Astrocyte of the spinal cord (primary cell): Measurements from ENCODE around the gene SMIM24.

Experiments used
- DNase-seq: peaks from one replicate; pipeline ENCODE4 v3.0.0; 2011; ENCODE audit warnings: low read depth, low spot score
- H3K4me3 ChIP-seq: 2 replicates; pipeline ENCODE4 v1.5.1; 2011; ENCODE audit warnings: low read depth, mild to moderate bottlenecking, low read length, moderate library complexity
- in situ Hi-C: cut with HindIII; loops from 2 replicates; pipeline ENCODE4 v1.10.0; 2017; ENCODE audit warnings: low sequenced_read_pairs
- TF ChIP-seq, protein P1 (sequence below): IDR thresholded peaks from 2 replicates; pipeline ENCODE4 v1.5.1; 2012; ENCODE audit warnings: low read depth, mild to moderate bottlenecking, low read length, inconsistent platforms

Gene SMIM24

DNA sequence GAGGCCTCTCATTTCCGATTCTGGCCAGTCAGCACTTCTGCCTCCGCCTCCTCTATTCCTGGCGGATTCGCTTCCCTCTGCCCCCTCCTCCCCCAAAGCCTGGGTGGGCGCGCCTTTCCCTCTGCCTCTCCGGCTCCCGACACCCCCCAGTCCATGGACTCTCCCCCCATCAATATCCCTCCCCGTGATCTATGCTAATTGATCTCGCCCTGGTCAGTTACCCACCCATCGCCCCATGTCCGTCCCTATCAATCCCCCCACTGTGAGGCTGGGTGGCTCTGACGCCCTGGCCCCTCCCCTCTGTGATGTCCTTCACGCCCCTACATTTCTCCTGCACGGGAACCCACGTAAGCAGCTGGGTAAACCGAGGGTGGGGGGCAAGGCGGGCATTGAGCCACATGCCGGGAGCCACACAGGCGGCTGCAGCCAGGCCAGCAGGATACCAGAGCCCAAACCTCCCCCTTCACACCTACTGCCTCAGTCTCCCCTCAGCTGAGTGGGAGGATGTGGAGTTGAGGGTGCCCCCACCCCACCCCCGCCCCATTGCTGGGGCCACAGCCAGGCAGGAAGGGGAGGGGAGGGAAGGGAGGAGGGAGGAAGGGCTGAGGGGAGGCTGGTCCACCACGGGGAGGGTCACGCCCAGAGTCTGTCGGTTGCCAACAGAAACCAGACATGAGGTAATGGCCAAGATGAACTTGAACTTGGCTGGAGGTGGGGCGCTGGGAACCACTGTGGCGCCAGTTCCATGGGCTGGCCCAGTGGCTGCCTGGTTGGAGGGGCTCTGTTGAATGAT, 21.0 kb downstream of the SMIM24 start:
- in situ Hi-C loops = no loop called here
- peak; percentile 97 for DNase-seq
- TF ChIP-seq, protein P1, sequence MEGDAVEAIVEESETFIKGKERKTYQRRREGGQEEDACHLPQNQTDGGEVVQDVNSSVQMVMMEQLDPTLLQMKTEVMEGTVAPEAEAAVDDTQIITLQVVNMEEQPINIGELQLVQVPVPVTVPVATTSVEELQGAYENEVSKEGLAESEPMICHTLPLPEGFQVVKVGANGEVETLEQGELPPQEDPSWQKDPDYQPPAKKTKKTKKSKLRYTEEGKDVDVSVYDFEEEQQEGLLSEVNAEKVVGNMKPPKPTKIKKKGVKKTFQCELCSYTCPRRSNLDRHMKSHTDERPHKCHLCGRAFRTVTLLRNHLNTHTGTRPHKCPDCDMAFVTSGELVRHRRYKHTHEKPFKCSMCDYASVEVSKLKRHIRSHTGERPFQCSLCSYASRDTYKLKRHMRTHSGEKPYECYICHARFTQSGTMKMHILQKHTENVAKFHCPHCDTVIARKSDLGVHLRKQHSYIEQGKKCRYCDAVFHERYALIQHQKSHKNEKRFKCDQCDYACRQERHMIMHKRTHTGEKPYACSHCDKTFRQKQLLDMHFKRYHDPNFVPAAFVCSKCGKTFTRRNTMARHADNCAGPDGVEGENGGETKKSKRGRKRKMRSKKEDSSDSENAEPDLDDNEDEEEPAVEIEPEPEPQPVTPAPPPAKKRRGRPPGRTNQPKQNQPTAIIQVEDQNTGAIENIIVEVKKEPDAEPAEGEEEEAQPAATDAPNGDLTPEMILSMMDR = no peak
- H3K4me3 ChIP-seq = no peak overlapping the region

DNA sequence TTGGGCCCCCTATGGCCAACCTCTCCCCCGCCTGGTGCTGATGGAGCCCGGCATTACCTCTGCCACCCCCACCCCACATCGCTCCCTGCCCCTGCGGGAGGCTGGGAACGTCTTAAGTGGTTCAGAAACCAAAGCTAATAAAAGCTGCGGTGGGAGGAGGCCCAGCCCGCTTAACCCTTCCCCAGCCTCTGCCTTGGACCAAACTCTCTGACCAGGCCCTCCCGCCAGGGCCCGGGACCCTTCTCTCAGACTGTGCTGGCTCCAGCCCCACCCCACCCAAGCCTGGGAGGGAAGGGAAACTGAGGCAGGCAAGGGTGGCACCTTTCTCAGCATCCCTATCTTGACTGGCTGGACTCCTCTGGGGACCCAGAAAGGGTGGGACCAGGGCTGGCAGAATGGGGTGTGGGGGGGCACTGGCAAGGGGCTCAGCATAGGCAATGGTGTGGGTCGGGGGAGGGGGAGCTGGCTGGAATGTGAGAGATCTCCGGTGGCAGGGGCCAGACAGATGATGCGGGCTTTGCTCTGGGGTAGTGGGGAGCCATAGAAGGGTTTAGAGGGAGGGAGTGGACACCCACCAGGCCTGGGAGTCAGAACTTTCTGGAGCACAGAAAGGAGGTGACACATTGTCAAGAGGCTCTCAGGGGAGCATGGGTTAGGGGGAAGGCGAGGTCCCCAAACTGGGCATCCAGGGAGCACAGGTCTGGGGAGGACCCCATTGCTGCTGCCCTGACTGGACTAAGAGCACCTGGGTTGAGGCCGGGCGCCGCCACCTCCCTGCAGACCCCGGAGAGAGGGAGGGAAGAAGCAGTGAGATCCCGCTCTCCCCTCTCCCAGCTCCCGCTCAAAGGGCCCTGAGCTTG, 21.9 kb downstream of the SMIM24 start:
- in situ Hi-C loops = no loop called here
- no peak overlapping the region for H3K4me3 ChIP-seq
- TF ChIP-seq, protein P1 = no peak
- DNase-seq = peak; percentile 88

DNA sequence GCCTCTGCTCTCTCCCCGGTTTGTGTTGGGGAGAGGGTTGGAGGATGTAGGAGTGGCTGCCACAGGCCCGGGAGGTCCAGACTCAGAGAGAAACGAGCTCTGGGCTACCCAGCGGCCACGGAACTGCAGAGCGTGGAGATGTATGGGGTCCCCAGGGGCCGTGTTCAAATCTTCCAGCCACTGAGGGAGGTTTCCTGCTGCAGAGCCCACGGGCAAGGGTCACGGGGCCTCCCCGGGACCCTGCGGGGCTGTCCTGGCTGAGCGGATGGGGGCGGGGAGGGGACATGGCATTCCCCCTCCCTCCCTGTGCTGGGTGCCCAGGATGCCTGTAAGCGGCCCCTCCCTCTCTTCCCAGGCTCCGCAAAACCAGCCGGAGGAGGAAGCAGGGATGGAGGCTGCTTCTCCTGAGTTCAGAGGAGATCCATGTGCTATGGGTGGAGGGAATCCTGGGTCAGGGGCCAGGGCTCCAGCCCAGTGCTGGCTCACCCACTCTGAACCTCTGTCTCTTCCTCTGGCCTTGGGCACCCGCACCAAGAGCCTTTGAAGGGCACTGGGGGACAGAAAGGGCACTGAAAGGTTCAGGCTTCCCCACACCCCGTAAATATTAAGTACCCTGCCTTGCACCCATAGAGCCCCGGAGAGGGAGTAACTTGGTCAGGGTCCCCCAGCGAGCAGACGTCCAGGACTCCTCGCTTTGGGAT, 22.6 kb downstream of the SMIM24 start:
- TF ChIP-seq, protein P1 = no peak
- in situ Hi-C loops = no loop called here
- DNase-seq = peak; percentile 56
- H3K4me3 ChIP-seq = no peak overlapping the region

DNA sequence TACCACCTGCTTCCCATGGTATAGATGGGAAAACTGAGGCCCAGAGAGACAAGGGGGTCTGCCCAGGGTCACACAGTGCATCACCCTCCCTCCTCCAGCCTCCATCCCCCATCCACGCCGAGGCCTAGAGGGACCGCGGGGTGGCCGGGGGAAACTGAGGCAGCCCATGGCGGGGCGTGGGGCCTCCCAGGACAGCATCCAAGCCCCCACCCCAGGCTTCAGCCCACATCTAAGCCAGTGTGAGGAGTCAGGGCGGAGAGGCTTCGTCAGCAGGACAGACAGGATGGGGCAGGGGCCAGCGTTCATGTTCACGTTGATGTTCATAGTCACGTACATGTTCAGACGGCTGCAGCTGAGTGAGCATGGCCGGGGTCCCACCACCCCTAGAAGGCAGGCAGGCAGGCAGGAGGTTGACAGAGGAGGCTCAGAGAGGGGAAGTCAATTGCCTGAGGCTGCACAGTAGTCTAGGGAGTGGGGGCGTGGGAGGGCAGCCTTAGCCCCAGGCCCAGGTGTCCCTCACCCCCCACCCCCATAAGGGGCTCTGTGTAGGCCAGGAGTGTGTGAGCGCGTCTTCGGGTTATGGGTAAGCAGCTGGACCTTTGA, 23.3 kb downstream of the SMIM24 start:
- no peak overlapping the region for H3K4me3 ChIP-seq
- TF ChIP-seq, protein P1 = no peak
- in situ Hi-C loops = no loop called here
- no peak for DNase-seq

DNA sequence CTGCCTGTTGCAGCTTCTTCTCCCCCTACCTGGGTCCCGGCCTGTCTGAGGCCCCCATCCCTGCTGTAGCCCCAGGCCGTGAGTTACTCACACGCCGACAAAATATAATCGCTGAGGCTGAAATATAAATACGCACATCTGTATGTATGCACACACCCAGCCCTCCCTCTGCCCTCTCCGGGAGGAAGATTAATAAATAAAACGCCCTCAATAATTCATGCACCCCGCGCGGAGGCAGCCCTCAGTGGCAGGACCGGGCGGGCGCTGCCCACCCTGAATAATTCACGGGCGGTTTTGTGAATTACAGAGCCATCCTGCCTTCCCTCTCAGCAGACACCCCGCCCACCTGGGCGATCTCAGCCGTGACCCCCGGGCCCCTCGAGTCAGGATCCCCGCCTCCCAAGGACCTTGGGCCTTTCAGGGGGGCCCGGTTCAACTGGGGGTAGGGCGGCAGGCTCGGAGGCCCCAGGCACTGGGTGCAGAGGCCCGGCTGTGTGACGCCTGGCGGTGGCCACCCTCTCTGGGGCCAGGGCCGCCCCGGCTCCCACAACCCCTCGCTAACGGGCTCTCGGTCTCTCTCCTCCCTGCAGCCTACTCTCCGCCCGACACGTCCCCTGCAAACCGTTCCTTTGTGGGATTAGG, 24.2 kb downstream of the SMIM24 start:
- H3K4me3 ChIP-seq = no peak overlapping the region
- TF ChIP-seq, protein P1 = no peak
- no peak for DNase-seq
- in situ Hi-C loops = no loop called here
